Colonic mucosa (tissue), 4 donors: ENCODE measurements around the gene STAB2. TPM values are rescaled to one million over a fixed set of nuclear protein-coding genes. Genes with fewer than 3 reads are reported as not detected.

Experiments used
- DNase-seq: peaks from one replicate; pipeline ENCODE4 v3.0.0-alpha.2; 2020
- H3K27ac ChIP-seq: fragments of 200-600 bp; one replicate; pipeline ENCODE4 v1.8.0; 2021
- H3K27me3 ChIP-seq: fragments of 200-600 bp; one replicate; pipeline ENCODE4 v1.8.0; 2021
- H3K36me3 ChIP-seq: fragments of 200-600 bp; one replicate; pipeline ENCODE4 v1.8.0; 2021
- H3K4me1 ChIP-seq: fragments of 200-600 bp; one replicate; pipeline ENCODE4 v1.8.0; 2021; ENCODE audit warnings: mild to moderate bottlenecking
- H3K4me3 ChIP-seq: fragments of 200-600 bp; one replicate; pipeline ENCODE4 v1.8.0; 2021
- H3K9ac ChIP-seq, 2 donors: one replicate each; pipeline ENCODE4 v1.7.0; 2013; ENCODE audit warnings: control low read depth in 2 of 2, low read depth in 2 of 2, low read length in 2 of 2
- H3K9me3 ChIP-seq: fragments of 200-600 bp; one replicate; pipeline ENCODE4 v1.8.0; 2021
- intact Hi-C: fragments of 100-400 bp; cut with DNase I; formaldehyde crosslinking; loops from one replicate; pipeline ENCODE4 v1.14.1; 2022
- total RNA-seq, 2 donors: library from RNA; stranded (reverse); fragmentation: NEBNext Ultra II Directional in 1 of 2; extraction: Animal tissue kit (Norgen Biotek cat#: 25700) in 1 of 2; gene quantifications; one replicate each; pipeline ENCODE4 v1.2.1, GENCODE V29; 2021
- TF ChIP-seq, protein P1 (sequence below): fragments of 200-600 bp; IDR thresholded peaks from one replicate; pipeline ENCODE4 v1.8.0; 2022; ENCODE audit warnings: antibody characterized with exemption, mild to moderate bottlenecking
- donor health status: healthy.
- donor health status: DM: no; HTN: no; CAD: no.
- donor health status: DM: no; HTN: no; CAD: no.

The STAB2 gene
- total RNA-seq, 2 donors from 2014 or later: 0.56 to 1.0 TPM

DNA sequence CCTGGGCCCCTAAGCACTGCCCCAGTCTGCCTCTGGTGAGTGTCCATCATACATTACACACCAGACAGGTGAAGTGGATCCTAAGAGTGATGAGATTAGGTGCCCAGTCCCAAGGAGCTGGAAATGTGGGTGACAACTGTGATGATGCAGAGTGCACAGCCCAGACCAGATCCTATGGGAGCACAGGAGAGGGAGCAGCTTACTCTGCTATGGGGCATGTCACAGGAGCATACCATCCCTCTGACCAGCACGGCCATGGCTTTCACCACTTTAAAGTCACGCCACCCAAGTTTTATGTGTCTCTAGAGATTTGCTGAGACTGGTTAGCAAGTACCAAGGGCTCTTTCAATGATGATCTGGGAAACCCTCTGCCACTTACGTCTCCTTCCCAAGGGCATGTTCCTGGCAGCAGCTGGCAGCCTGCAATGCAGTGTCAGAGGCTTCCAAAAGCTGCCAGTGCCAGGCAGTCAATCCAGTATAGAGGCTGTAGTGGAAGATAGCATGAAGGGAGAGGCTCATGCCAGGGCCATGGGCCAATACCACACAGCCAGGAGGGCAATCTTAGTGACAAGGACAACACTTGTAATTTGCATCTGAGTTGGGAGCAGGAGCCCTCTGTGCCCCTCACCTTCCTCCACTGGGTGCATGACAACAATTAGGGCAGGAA is 40.2 kb downstream of the STAB2 start:
- H3K27me3 ChIP-seq: no peaks in the 10 kb centered on the region
- TF ChIP-seq, protein P1, sequence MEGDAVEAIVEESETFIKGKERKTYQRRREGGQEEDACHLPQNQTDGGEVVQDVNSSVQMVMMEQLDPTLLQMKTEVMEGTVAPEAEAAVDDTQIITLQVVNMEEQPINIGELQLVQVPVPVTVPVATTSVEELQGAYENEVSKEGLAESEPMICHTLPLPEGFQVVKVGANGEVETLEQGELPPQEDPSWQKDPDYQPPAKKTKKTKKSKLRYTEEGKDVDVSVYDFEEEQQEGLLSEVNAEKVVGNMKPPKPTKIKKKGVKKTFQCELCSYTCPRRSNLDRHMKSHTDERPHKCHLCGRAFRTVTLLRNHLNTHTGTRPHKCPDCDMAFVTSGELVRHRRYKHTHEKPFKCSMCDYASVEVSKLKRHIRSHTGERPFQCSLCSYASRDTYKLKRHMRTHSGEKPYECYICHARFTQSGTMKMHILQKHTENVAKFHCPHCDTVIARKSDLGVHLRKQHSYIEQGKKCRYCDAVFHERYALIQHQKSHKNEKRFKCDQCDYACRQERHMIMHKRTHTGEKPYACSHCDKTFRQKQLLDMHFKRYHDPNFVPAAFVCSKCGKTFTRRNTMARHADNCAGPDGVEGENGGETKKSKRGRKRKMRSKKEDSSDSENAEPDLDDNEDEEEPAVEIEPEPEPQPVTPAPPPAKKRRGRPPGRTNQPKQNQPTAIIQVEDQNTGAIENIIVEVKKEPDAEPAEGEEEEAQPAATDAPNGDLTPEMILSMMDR: no peak
- no peak overlapping the region for H3K9ac ChIP-seq
- intact Hi-C loops: loop anchor here (2.0 to 10.0 kb wide), 2 partner anchors 137 to 243 kb away; no protein-coding TSS in a partner anchor
- no peaks in the 10 kb centered on the region for H3K4me1 ChIP-seq
- no peak overlapping the region for H3K27ac ChIP-seq
- no peak overlapping the region for H3K4me3 ChIP-seq
- H3K9me3 ChIP-seq: no peaks in the 10 kb centered on the region
- H3K36me3 ChIP-seq: no peaks in the 10 kb centered on the region
- DNase-seq: no peak

DNA sequence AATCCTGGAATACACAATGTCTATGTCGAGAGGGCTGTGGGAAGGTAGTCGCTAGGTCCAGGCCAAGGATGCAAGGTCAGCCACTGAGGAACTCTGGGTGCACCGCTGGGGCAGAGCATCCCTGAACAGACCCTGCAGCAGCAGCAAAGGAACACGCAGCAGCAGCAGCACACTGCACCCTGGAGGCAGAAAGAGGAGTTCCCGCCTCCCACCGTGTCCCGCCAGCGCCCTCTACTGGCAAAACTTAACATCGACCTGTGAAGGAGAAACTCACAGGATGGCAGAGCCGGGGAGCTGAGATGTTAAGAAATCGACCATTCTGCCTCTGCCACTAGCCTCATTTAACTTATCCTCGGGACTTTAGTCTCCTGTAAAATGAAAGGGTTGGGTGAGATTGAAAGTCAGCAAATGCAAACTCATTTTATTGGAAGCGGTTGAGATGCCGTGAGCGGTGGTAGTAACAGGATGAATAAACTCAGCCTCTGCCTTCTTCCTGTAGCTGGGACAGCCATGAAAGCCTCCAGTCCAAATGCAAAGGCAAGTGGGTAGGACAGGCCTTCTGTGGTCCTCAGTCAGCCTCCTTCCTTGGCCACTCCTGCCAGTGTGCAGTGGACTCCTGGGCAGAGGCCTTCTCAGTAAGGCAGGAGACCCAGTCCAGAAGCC is 45.6 kb downstream of the STAB2 start:
- Histone ChIP-seq H3K27ac (no peak overlapping the region), H3K4me3 (no peak overlapping the region), H3K9ac (no peak overlapping the region), H3K4me1 (no peaks in the 10 kb centered on the region), H3K36me3 (no peaks in the 10 kb centered on the region), H3K27me3 (no peaks in the 10 kb centered on the region), H3K9me3 (no peaks in the 10 kb centered on the region)
- TF ChIP-seq, protein P1: peak; percentile 70
- DNase-seq: peak; percentile 80
- intact Hi-C loops: no loop called here

DNA sequence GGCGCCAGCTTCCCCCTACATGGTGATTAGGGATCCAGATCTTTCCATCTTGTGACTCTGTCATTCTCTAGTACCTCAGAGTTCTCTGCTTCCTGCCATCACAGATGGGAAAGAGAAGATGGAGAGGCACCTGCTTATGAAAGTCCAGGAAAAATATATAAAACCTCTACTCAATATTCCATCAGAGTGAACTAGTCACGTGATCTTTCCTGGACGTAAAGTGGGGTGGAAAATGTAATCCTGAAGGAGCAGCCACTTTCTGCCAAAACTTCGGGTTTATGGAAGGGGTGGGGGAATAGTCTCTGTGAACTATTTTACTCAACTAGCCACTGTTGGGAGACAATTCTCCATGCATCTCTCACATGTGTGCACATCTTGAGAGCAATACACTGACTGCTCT is 47.7 kb downstream of the STAB2 start:
- H3K36me3 ChIP-seq: no peaks in the 10 kb centered on the region
- no peak for DNase-seq
- TF ChIP-seq, protein P1: no peak
- no peak overlapping the region for H3K4me3 ChIP-seq
- H3K4me1 ChIP-seq: no peaks in the 10 kb centered on the region
- no peaks in the 10 kb centered on the region for H3K9me3 ChIP-seq
- no peak overlapping the region for H3K27ac ChIP-seq
- H3K27me3 ChIP-seq: no peaks in the 10 kb centered on the region
- intact Hi-C loops: no loop called here
- H3K9ac ChIP-seq: no peak overlapping the region

GRCh38 chr12:103635419-103635818 is 48.3 kb downstream of the STAB2 start:
- no peak overlapping the region for H3K4me3 ChIP-seq
- H3K27ac ChIP-seq: no peak overlapping the region
- H3K4me1 ChIP-seq: no peaks in the 10 kb centered on the region
- no peak overlapping the region for H3K9ac ChIP-seq
- H3K36me3 ChIP-seq: no peaks in the 10 kb centered on the region
- DNase-seq: no peak
- TF ChIP-seq, protein P1: no peak
- no peaks in the 10 kb centered on the region for H3K9me3 ChIP-seq
- intact Hi-C loops: no loop called here
- H3K27me3 ChIP-seq: no peaks in the 10 kb centered on the region

- Histone ChIP-seq H3K9ac (no peak overlapping the region), H3K4me3 (no peak overlapping the region), H3K4me1 (no peaks in the 10 kb centered on the region), H3K27me3 (no peaks in the 10 kb centered on the region), H3K9me3 (no peaks in the 10 kb centered on the region), H3K36me3 (no peaks in the 10 kb centered on the region), H3K27ac (no peak overlapping the region)
- TF ChIP-seq, protein P1: no peak
- intact Hi-C loops: no loop called here
- no peak for DNase-seq
Observed at GRCh38 chr12:103637021-103637420, 49.9 kb downstream of the STAB2 start.
